MM.1S (cell line): Measurements from ENCODE around the gene UBE2S.

ENCODE experiments used
- DNase-seq: peaks from one replicate; pipeline ENCODE4 v3.0.0-alpha.2; 2015
- H2AFZ ChIP-seq: fragments of 300-600 bp; sonication (generic); 2 replicates; pipeline ENCODE4 v1.6.0; 2016; ENCODE audit warnings: antibody characterized with exemption, low read length
- H3F3A ChIP-seq: fragments of 300-600 bp; sonication (generic); 2 replicates; pipeline ENCODE4 v1.6.1; 2016; ENCODE audit warnings: mild to moderate bottlenecking, antibody characterized with exemption, low read length, moderate library complexity, mixed read lengths; ENCODE audit not compliant: insufficient read depth
- H3K27ac ChIP-seq: fragments of 300-600 bp; sonication (generic); 2 replicates; pipeline ENCODE4 v1.5.1; 2016; ENCODE audit warnings: mild to moderate bottlenecking, low read length
- H3K27me3 ChIP-seq: fragments of 300-600 bp; sonication (generic); replicated peaks from 2 replicates; pipeline ENCODE4 v1.6.0; 2016; ENCODE audit warnings: low read length; ENCODE audit not compliant: insufficient read depth
- H3K36me3 ChIP-seq: fragments of 300-600 bp; sonication (generic); replicated peaks from 2 replicates; pipeline ENCODE4 v1.6.1; 2016; ENCODE audit warnings: mild to moderate bottlenecking, low read length, mixed read lengths; ENCODE audit not compliant: insufficient read depth
- H3K4me1 ChIP-seq: fragments of 300-600 bp; sonication (generic); 2 replicates; pipeline ENCODE4 v1.6.1; 2016; ENCODE audit warnings: low read length, mixed read lengths
- H3K4me2 ChIP-seq: fragments of 300-600 bp; sonication (generic); 2 replicates; pipeline ENCODE4 v1.6.0; 2016; ENCODE audit warnings: low read depth, low read length
- H3K4me3 ChIP-seq: fragments of 300-600 bp; sonication (generic); 2 replicates; pipeline ENCODE4 v1.5.1; 2016; ENCODE audit warnings: low read length, mixed read lengths
- H3K79me2 ChIP-seq: fragments of 300-600 bp; sonication (generic); 2 replicates; pipeline ENCODE4 v1.6.1; 2016; ENCODE audit warnings: mixed run types, low read length, mixed read lengths
- H3K9ac ChIP-seq: fragments of 300-600 bp; sonication (generic); 2 replicates; pipeline ENCODE4 v1.6.1; 2016; ENCODE audit warnings: low read length, mixed read lengths
- H3K9me2 ChIP-seq: fragments of 300-600 bp; sonication (generic); replicated peaks from 2 replicates; pipeline ENCODE4 v1.6.1; 2016; ENCODE audit warnings: mild to moderate bottlenecking, low read length, mixed read lengths; ENCODE audit not compliant: insufficient read depth
- H3K9me3 ChIP-seq: fragments of 300-600 bp; sonication (generic); replicated peaks from 2 replicates; pipeline ENCODE4 v1.6.1; 2016; ENCODE audit warnings: mild to moderate bottlenecking, low read length, mixed read lengths; ENCODE audit not compliant: insufficient read depth
- H4K20me1 ChIP-seq: fragments of 300-600 bp; sonication (generic); 2 replicates; pipeline ENCODE4 v1.6.1; 2016; ENCODE audit warnings: mild to moderate bottlenecking, low read length, moderate library complexity, mixed read lengths; ENCODE audit not compliant: insufficient read depth
- EZH2 ChIP-seq: fragments of 300-600 bp; sonication (generic); optimal IDR thresholded peaks from 2 replicates; pipeline ENCODE3; 2017; ENCODE audit warnings: low read depth, mild to moderate bottlenecking, antibody characterized with exemption, low read length, mixed read lengths
- EZH2phosphoT487 ChIP-seq: fragments of 300-600 bp; sonication (generic); IDR thresholded peaks from 2 replicates; pipeline ENCODE4 v1.6.1; 2018; ENCODE audit warnings: antibody characterized with exemption, low read length
- TF ChIP-seq, protein P1 (sequence below): fragments of 300-600 bp; sonication (generic); IDR thresholded peaks from 2 replicates; pipeline ENCODE4 v1.5.1; 2016; ENCODE audit warnings: antibody characterized with exemption, low read length, mixed read lengths

Gene UBE2S

DNA sequence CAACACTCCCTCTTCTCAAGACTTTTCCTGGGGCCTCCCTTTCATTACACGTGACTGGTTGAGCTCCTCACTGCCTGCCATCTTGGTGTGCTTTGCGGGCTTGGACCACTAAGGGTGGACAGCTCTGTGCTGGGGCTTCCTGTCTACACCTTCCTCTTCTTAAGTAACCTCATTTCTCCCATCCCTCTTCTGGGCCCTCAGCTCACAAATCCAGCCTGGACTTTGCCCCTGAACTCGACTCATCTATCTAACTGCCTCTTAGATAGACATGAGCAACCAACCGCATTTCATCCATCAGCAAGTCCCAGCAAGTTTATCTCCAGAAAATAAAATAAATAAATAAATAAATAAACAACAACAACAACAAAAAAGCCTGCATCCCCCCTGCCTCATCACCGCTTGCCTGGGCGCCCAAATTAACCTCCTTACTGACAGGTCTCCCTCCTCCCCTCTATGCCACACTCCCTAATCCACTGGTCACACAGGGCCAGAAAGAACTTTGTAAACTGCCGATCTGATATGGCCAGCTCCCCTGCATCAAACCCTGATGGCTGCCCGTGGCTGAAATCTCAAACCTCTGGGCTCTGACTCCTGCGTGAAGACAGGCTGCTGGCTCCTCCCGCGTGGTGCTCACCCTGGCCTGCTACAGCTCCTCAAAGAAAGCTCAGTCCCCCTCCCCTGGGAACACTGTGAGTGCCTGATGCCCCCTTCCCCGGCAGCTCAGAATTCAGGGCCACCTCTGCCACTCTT lies 46.1 kb upstream of the UBE2S start:
- H3K4me2 ChIP-seq = no peak overlapping the region
- DNase-seq = no peak

DNA sequence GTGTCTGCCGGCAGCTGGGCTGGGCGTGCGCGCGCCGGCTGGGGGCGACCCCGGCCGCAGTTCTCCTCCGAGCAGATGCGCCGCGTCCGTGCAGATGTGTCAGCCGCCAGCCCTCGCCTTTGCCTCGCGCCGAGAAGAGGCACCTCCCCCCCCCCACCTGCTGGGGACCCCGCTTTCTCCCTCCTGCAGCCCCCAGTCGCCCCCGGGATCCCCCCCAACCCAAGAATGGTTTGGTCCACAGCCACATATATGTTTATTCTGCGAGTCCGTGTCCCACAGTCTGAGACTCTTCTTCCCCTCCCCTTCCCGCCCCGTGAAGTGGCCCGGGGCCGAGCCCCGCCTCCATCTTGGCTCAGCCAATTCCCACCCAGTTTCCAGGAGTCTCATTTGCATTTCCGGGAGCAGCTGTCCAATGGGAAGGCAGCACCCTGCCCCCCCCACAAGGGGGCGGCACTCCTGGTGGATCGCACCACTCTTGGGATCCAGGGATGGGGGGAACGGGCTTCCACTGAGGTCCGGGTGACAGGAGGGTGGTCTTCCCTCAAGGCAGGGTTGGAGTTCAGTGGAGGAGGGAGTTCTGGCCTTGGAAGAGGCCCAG lies 45.3 kb upstream of the UBE2S start:
- Histone ChIP-seq H2AFZ (no peak overlapping the region), H3K4me1 (no peaks in the 10 kb centered on the region), H3K9ac (no peak overlapping the region), H3K27me3 (peaks cover 23% of the 10 kb centered on the region), H3K4me2 (no peak overlapping the region), H3K9me2 (no peaks in the 10 kb centered on the region), H3K4me3 (no peak overlapping the region), H3K27ac (no peak overlapping the region), H3K9me3 (no peaks in the 10 kb centered on the region), H3K79me2 (no peaks in the 10 kb centered on the region), H3K36me3 (no peaks in the 10 kb centered on the region), H3F3A (no peaks in the 10 kb centered on the region), H4K20me1 (no peaks in the 10 kb centered on the region)
- no peak for TF ChIP-seq EZH2phosphoT487
- TF ChIP-seq, protein P1, sequence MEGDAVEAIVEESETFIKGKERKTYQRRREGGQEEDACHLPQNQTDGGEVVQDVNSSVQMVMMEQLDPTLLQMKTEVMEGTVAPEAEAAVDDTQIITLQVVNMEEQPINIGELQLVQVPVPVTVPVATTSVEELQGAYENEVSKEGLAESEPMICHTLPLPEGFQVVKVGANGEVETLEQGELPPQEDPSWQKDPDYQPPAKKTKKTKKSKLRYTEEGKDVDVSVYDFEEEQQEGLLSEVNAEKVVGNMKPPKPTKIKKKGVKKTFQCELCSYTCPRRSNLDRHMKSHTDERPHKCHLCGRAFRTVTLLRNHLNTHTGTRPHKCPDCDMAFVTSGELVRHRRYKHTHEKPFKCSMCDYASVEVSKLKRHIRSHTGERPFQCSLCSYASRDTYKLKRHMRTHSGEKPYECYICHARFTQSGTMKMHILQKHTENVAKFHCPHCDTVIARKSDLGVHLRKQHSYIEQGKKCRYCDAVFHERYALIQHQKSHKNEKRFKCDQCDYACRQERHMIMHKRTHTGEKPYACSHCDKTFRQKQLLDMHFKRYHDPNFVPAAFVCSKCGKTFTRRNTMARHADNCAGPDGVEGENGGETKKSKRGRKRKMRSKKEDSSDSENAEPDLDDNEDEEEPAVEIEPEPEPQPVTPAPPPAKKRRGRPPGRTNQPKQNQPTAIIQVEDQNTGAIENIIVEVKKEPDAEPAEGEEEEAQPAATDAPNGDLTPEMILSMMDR = no peak
- TF ChIP-seq EZH2 = no peak
- no peak for DNase-seq

More for the DNA sequence above, 46.1 kb upstream of the UBE2S start:
- TF ChIP-seq EZH2phosphoT487 (no peak), EZH2 (no peak)
- Histone ChIP-seq H3K9me3 (no peaks in the 10 kb centered on the region), H3K9ac (no peak overlapping the region), H4K20me1 (no peaks in the 10 kb centered on the region), H3K9me2 (no peaks in the 10 kb centered on the region), H3K27me3 (peaks cover 23% of the 10 kb centered on the region), H3K79me2 (no peaks in the 10 kb centered on the region), H3K4me3 (no peak overlapping the region), H3F3A (no peaks in the 10 kb centered on the region), H3K4me1 (no peaks in the 10 kb centered on the region), H3K36me3 (no peaks in the 10 kb centered on the region), H2AFZ (no peak overlapping the region), H3K27ac (no peak overlapping the region)

DNA sequence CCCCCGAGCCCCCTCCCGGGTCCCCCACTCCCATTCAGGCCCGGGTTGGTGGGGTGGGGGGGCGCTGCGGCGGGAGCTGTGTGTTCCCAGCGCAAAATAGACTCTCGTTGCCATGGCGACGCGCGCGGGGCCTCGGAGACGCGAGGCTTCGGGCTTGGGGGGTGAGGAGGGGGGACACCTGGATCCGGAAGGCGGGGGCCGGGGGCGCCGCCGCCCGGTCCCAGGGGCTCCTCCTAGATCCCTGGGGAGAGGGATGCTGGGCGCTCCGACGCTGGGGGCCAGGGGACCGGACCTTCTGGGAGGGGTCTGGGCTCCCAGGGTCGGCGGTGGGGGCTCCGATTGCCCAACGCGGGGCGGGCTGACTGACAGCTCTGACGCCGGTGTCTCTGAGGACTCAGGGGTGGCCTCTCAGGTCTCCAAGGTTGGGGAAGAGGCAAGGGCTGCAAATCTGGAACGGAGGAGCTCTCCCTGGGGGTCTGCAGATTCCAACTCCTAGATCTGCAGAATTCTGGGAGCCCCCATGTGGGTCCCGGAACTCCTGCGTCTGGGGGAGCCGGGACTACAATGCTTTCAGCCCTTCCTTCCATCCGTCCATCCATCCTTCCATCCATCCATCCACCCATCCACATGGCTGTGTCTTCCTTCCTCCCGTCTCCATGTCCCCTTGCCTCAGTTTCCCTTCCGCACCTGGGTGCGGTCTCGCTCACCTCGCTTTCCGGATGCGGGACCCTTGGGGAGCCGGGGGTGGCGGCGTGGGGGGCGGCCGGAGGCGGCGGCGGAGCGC lies 44.6 kb upstream of the UBE2S start:
- Histone ChIP-seq H3K9ac (no peak overlapping the region), H3K79me2 (no peaks in the 10 kb centered on the region), H3K9me3 (no peaks in the 10 kb centered on the region), H3K27ac (no peak overlapping the region), H3K4me3 (no peak overlapping the region), H3F3A (no peaks in the 10 kb centered on the region), H3K9me2 (no peaks in the 10 kb centered on the region), H3K36me3 (no peaks in the 10 kb centered on the region), H3K4me2 (no peak overlapping the region), H3K4me1 (no peaks in the 10 kb centered on the region), H4K20me1 (no peaks in the 10 kb centered on the region), H3K27me3 (peaks cover 28% of the 10 kb centered on the region), H2AFZ (no peak overlapping the region)
- TF ChIP-seq, protein P1 = no peak
- TF ChIP-seq EZH2 (no peak), EZH2phosphoT487 (no peak)
- DNase-seq = no peak
